Measurements from ENCODE around the gene RAB11FIP2. TPM values are rescaled to one million over a fixed set of nuclear protein-coding genes. Genes with fewer than 3 reads are reported as not detected.

RAB11FIP2 gene
- polyA plus RNA-seq, 1 donor: 20.0 TPM

DNA sequence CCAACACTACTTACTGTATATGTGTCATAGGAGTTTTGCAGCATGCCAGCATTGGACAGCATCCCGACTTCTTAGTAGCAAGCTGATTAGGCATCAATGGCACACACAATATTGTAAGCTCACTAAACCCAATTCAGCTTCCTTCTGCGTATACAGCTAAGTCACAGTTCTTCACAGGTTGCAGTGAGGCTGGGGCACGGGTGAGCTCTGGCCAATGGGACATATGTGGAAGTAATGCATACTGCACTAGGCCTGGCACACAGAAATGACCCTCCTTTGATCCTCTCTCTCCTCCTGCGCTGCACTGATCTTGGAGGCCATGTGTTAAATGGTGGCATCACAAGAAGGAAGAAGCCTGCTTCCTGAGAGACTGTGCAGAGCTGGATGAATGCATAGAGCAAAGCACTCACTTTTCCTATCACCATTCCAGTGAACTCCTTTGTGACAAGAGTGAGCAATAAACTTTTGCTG lies 11.9 kb downstream of the RAB11FIP2 start:
- no peak for DNase-seq (ENCODE audit: low read depth)

GRCh38 chr10:118033905-118034304 lies 12.8 kb downstream of the RAB11FIP2 start:
- no peak for DNase-seq (ENCODE audit: low read depth)

DNA sequence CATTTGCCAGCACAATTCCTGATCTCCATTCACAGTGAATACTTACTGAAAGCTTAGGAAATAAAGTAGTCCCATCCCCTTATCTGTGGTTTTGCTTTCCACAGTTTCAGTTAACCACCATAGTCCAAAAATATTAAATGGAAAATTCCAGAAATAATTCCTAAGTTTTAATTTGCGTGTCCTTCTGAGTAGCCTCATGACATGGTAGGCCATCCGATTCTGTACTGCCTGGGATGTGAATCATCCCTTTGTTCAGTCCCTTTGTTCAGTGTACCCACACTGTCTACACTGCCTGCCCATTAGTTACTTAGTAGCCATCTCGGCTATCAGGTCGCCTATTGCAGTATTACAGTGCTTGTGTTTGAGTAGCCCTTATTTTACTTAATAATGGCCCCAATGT lies 14.2 kb downstream of the RAB11FIP2 start:
- DNase-seq (ENCODE audit: low read depth): no peak

GRCh38 chr10:118031351-118032075 lies 15.2 kb downstream of the RAB11FIP2 start:
- no peak for DNase-seq (ENCODE audit: low read depth)

DNA sequence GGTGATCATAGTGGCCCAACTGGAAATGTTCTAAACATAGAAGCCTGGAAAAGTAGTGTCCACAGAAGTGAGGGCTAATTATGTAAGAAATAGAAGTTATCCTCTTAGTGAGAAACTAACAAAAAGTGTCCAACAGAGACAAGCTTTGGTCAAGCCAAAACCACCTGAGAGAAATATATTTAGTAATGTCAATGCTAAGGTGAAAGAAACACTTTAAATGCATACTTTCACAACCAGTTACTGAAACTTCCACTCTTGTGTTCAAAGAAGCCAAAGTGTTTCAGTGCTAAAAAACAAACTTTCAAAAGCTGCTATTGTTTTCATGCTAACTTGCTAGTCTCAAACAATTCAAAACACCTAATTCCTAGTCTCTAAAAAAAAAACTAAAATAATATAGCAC lies 18.1 kb downstream of the RAB11FIP2 start:
- DNase-seq (ENCODE audit: low read depth): no peak

GRCh38 chr10:118027397-118027796 lies 19.3 kb downstream of the RAB11FIP2 start:
- DNase-seq (ENCODE audit: low read depth): no peak

GRCh38 chr10:118026936-118027335 lies 19.8 kb downstream of the RAB11FIP2 start:
- no peak for DNase-seq (ENCODE audit: low read depth)

DNA sequence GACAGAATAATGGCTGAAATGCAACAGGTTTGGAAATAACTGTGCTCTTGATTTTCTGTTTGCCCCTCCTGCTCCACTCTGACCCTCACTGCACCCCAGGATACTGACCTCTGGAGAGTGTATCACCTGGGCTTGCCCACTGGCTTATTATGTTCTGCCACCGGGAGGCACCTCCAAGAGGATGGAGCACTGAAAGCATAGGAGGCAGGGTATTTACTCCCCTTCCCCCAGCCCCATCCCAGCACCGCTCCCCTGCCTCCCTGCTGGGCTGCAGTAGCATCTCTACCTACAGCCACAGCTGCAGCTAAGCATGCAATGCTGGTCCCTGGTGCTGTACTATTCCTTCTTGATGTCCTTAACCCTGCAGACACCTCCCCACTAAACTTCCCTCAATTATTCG lies 26.4 kb downstream of the RAB11FIP2 start:
- DNase-seq (ENCODE audit: low read depth): no peak

DNA sequence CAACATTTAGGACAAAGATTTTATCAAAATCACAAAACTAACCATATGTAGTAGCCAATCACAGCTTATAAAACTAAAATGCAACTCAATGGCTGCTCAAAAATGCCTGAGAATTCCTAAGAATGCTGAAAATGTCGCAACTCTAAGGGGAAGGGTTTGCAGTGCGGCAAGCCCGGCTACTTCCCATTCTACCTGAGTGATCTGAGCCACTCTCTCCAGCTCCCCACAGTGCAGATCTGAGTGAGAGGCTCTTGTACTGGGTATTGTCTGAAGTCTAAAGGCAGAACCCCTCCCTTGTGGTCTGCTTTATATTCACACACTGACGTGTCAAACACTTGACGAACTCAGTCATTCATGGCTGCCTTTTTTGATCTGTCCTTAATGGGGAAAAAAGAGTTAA lies 28.9 kb downstream of the RAB11FIP2 start:
- DNase-seq (ENCODE audit: low read depth): no peak

DNA sequence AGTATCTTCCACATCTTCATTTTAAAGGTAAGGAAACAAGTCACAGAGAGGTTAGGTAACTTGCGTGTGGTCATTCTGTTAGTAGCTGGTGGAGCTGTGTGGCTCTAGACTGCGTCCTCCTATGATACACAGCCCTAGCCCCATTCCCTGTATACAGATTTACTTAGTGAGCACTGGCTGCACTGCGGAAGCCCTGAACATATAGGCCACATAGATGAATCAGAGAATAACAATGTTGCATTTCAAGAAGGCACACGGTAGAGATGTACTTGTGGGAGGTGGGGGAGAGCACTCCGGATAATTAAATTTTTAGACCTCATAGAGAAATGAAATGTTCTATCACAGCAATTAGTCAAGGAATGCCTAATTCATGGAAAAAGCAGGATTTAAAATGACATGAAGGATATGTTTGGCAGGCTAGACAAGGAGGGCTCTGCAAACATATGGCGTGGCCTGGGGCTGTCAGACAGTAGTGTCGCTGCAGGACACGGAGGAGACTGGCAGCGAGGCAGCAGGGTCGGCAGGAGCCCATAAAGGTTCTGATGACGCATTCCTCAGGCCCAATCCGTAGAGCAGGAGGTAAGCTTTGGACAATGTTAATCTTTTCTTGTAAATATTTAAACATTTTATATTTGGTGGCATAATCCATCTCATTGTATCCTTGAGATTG lies 29.5 kb downstream of the RAB11FIP2 start:
- no peak for DNase-seq (ENCODE audit: low read depth)

GRCh38 chr10:118012952-118013525 lies 33.7 kb downstream of the RAB11FIP2 start:
- no peak for DNase-seq (ENCODE audit: low read depth)

DNA sequence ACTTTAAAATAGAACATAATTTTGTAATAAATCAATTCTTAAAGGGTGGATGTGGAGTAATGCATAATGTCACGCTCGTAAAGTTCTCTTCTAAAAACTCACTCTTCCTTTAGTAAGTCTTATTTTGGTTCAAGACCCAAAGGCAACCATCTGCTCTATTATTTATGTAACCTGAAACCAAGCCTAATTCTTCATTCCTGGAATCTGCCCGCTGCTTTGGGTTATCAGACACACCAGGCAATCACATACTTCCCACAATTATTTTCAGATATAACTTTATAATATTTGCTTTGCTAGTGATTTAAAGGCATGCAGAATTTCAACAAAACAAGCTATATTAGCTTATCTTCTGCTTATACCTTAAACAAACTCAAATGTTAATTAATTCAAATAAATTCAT lies 39.0 kb downstream of the RAB11FIP2 start:
- DNase-seq (ENCODE audit: low read depth): no peak

DNA sequence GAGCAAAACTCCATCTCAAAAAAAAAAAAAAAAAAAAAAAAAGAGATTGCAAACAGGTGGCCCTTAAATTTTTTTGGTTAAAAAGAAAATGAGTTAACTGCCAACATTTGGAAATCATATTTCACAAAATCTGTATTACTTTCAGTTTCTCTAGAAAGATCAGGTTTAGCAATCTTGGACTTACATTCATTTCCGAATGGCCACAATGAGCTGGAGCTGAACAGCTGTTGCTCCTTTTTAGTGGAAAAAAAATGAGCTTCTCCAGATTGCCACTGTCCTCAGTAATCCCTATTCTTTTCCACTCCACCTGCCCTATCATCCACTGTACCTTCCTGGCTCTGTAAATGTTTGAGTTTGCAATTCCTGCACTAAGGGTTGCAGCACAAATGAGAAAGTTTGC lies 43.6 kb downstream of the RAB11FIP2 start:
- no peak for DNase-seq (ENCODE audit: low read depth)

DNA sequence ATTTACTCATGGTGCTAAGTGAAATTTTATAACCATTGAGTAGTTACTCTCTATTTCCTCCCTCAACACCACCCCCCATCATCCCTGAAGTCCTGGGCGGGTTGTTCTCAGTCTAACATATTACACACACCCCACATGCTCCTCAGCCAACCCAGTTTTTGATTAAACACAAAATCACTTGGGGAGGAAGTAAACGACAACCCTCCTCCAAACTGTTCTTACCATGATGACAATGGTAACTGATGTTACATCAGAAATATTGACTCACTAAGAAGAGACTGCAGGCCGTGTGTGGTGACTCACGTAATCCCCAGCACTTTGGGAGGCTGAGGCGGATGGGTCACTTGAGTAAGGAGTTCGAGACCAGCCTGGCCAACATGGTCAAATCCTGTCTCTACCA lies 44.2 kb downstream of the RAB11FIP2 start:
- no peak for DNase-seq (ENCODE audit: low read depth)

- no peak for DNase-seq (ENCODE audit: low read depth)
Observed at GRCh38 chr10:117997673-117998072, 49.1 kb downstream of the RAB11FIP2 start.

- no peak for DNase-seq (ENCODE audit: low read depth)
Observed at GRCh38 chr10:117996709-117997108, 50.0 kb downstream of the RAB11FIP2 start.

- DNase-seq (ENCODE audit: low read depth): no peak
Observed at GRCh38 chr10:117994771-117995170, 52.0 kb downstream of the RAB11FIP2 start.

GRCh38 chr10:117993166-117993565 lies 53.6 kb downstream of the RAB11FIP2 start:
- DNase-seq (ENCODE audit: low read depth): no peak

- DNase-seq (ENCODE audit: low read depth): no peak
Observed at GRCh38 chr10:117991701-117992100, 55.0 kb downstream of the RAB11FIP2 start.

DNA sequence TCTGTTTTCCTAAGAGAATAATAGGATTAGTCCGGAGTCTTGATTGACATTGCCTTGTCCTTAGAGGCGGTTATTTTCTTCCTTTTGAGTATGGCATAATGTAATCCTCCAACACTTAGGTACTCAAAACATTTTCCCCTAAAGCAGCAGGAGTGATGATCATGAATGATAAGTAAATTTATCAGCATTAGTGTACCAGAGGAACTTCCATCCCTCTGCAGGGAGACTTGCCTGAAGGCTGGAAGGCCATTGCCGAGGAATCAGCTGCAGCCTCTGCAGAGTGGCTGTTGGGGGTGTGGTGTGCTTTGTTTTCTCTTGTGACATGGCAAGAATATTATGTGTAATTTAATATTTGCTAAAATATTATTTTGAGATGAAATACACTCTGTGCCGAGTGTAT lies 56.8 kb downstream of the RAB11FIP2 start:
- no peak for DNase-seq (ENCODE audit: low read depth)

- DNase-seq (ENCODE audit: low read depth): no peak
Observed at GRCh38 chr10:117988814-117989213, 57.9 kb downstream of the RAB11FIP2 start.

DNA sequence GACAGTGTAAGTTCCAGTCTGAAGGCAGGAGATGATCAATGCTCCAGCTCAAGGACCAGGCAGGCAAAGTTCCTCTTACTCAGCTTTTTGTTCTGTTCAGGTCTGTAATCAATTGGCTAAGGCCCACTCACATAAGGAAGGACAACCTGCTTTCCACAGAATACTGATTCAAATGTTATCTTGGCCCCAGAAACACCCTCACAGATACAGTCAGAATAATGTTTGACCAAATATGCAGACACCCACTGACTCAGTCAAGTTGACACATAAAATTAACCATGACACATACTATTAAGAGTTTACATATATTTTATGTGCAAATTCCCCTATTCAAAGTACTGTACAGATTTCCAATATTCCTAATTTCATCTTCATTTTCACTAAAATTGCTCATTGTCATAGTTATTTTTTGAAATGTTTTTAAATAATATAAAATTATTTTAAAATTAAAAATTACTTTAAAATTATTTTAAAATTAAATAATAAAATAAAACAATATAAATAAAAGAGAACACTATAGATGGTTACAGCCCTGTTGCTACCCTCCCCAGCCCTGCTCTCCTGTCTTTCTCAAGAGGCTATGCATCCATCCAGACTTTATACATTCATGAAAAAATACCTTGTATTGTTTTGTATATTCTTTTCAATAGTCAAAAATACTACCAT lies 59.4 kb downstream of the RAB11FIP2 start:
- DNase-seq (ENCODE audit: low read depth): no peak
